ENCODE data around the gene USP7. TPM values are rescaled to one million over a fixed set of nuclear protein-coding genes. Genes with fewer than 3 reads are reported as not detected.

Gene USP7
- polyA plus RNA-seq, 1 of the 3 experiments (the other 2 are of a cell fraction): 8.6 TPM

- no peak overlapping the region for H3K27ac ChIP-seq (ENCODE audit: low read depth in 2 of 2, low read length in 1 of 2)
- no peak overlapping the region for H2AFZ ChIP-seq (ENCODE audit: low read depth)
- no peak overlapping the region for H3K9ac ChIP-seq
- DNase-seq: no peak
- CTCF ChIA-PET: interaction anchor here (1.1 to 7.4 kb wide), 4 partner anchors 8 to 60 kb away, joined by 3 to 59 read pairs (median 10); no protein-coding TSS in a partner anchor
- H3K9me2 ChIP-seq: no peaks in the 10 kb centered on the region
- POLR2A ChIA-PET: no interaction called here
- no peaks in the 10 kb centered on the region for H3K9me3 ChIP-seq
- H3F3A ChIP-seq (replicated peaks; ENCODE audit: insufficient read depth): peaks cover 3% of the 10 kb centered on the region
- peaks cover 14 to 39% of the 10 kb centered on the region in 2 experiments; a peak in 2 of 4 replicates for H3K4me1 ChIP-seq (ENCODE audit: control insufficient read depth in 1 of 2, insufficient read depth in 2 of 2, low read depth in 1 of 2, low read length in 1 of 2)
- WGBS (ENCODE audit: low lambda C conversion rate): 97% methylated on average over 5 of the region's 6 CpGs
- H3K4me3 ChIP-seq (ENCODE audit: low read depth in 2 of 2, low read length in 1 of 2): no peak overlapping the region
- no peaks in the 10 kb centered on the region for H3K36me3 ChIP-seq (replicated peaks in 1 of 2; ENCODE audit: control insufficient read depth in 1 of 2, insufficient read depth in 2 of 2, low read length in 1 of 2)
- no peak overlapping the region for H3K4me2 ChIP-seq
- H3K27me3 ChIP-seq (ENCODE audit: insufficient read depth): no peaks in the 10 kb centered on the region
- TF ChIP-seq RAD21 (IDR thresholded peaks at IDR 0.05; ENCODE audit: low read length) (no peak), TEAD4 (IDR thresholded peaks at IDR 0.05; ENCODE audit: borderline replicate concordance, insufficient read depth) (no peak), SMC3 (IDR thresholded peaks at IDR 0.05; ENCODE audit: low read depth, low read length) (no peak), TCF12 (IDR thresholded peaks at IDR 0.05) (no peak), USF2 (IDR thresholded peaks at IDR 0.05; ENCODE audit: borderline replicate concordance, low read depth, low read length) (no peak), JUND (IDR thresholded peaks at IDR 0.05) (no peak), PBX3 (IDR thresholded peaks at IDR 0.05) (no peak), CHD2 (IDR thresholded peaks at IDR 0.05; ENCODE audit: low read length, partially characterized antibody) (no peak), NRF1 (IDR thresholded peaks at IDR 0.05; ENCODE audit: low read depth, low read length) (no peak), USF1 (IDR thresholded peaks at IDR 0.05; ENCODE audit: borderline replicate concordance, low read depth) (no peak)
- H4K20me1 ChIP-seq (ENCODE audit: insufficient read depth): peaks cover 100% of the 10 kb centered on the region
- H3K79me2 ChIP-seq (ENCODE audit: insufficient read depth): peaks cover 100% of the 10 kb centered on the region
These were observed 15.6 kb downstream of the USP7 start for GRCh38 chr16:8948069-8948593.

- ChIA-PET CTCF (interaction anchor here (1.0 to 7.4 kb wide), 4 partner anchors 11 to 87 kb away, joined by 3 to 59 read pairs (median 10); no protein-coding TSS in a partner anchor), POLR2A (no interaction called here)
- Histone ChIP-seq H3K36me3 (replicated peaks in 1 of 2; ENCODE audit: control insufficient read depth in 1 of 2, insufficient read depth in 2 of 2, low read length in 1 of 2) (no peaks in the 10 kb centered on the region), H3K9me2 (no peaks in the 10 kb centered on the region), H2AFZ (ENCODE audit: low read depth) (no peak overlapping the region), H3K27ac (ENCODE audit: low read depth in 2 of 2, low read length in 1 of 2) (no peak overlapping the region), H3F3A (replicated peaks; ENCODE audit: insufficient read depth) (peaks cover 3% of the 10 kb centered on the region), H4K20me1 (ENCODE audit: insufficient read depth) (peaks cover 100% of the 10 kb centered on the region), H3K79me2 (ENCODE audit: insufficient read depth) (peaks cover 100% of the 10 kb centered on the region), H3K9ac (no peak overlapping the region), H3K9me3 (no peaks in the 10 kb centered on the region), H3K4me2 (no peak overlapping the region), H3K4me3 (ENCODE audit: low read depth in 2 of 2, low read length in 1 of 2) (no peak overlapping the region), H3K4me1 (ENCODE audit: control insufficient read depth in 1 of 2, insufficient read depth in 2 of 2, low read depth in 1 of 2, low read length in 1 of 2) (peaks cover 14 to 36% of the 10 kb centered on the region in 2 experiments; a peak in 2 of 4 replicates), H3K27me3 (ENCODE audit: insufficient read depth) (no peaks in the 10 kb centered on the region)
- WGBS (ENCODE audit: low lambda C conversion rate): 87% methylated on average over 6 of the region's 6 CpGs
- no peak for DNase-seq
- TF ChIP-seq FOXJ3 (CRISPR knock-in tag; IDR thresholded peaks at IDR 0.05) (no peak), RAD21 (IDR thresholded peaks at IDR 0.05; ENCODE audit: low read length) (0 out of 2 replicates have a peak, but pooled peaks have one; percentile 13)
These were observed 17.2 kb downstream of the USP7 start for GRCh38 chr16:8946544-8946943.
